ENCODE measurements around the gene SNX7.

- TF ChIP-seq POLR2A (IDR thresholded peaks at IDR 0.05) (no peak), CTCF (IDR thresholded peaks at IDR 0.05) (no peak)
Observed at GRCh38 chr1:98697781-98698180, 36.3 kb downstream of the SNX7 start.
